GM19035 (cell line): Measurements from ENCODE around the gene ALPK3.
"Not testable (repeated sequence)": the region's sequence is repeated elsewhere in the genome, so short reads cannot be mapped to it uniquely, and the experiment has no call there.

Source experiments
- ATAC-seq: cut with Tn5 transposase; IDR thresholded peaks from one replicate; pipeline ENCODE4 v1.9.1; 2021; ENCODE audit not compliant: unreplicated experiment

The ALPK3 gene

DNA sequence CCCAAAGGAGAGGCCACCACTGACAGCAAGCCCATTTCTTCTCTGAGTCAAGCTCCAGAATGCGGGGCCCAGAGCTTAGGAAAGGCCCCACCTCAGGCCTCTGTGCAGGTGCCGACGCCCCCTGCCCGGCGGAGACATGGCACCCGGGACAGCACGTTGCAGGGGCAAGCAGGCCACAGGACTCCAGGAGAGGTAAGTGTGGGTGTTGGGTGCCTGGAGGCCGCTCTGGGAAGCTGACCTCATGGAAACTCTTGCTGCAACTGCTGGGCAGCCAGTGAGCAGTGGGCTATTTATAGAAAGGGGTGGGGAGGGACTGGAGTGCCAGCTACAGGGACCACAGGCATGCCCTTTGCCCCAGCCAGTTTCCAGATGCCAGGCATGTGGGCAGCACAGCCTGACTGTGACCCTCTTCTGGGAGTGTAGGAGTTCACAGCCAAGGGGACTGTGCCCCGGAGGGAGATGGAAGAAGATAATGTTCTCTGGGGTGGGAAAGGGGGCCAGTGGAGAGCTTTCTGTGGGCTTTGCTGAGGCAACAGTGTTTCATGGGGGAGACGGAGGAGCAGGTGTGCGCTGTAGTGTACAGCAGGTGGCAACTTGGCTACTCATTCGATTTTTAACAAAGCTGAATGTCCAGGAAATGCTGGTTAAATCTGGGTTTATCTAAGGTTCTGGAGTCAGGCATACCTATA is 23.7 kb downstream of the ALPK3 start:
- no peak for ATAC-seq

DNA sequence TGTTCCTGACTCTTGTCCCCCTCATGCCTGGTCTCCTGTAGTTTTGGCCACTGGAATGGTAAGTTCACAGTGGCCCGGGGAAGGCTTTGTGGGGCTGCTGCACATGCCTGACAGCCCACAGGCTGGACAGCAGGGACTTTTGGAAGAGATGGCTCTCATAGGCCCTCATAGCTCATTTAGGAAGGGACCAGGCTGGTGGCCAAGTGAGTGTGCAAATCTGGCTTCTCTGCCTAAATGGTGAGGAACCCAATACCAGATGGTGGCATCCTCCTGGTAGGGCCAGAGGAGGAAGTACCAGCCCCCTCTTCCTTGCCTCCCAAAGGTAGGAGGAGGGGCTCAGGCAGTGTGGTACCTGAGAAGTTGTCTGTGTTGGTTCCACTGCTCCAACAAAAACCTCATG is 25.6 kb downstream of the ALPK3 start:
- no peak for ATAC-seq

DNA sequence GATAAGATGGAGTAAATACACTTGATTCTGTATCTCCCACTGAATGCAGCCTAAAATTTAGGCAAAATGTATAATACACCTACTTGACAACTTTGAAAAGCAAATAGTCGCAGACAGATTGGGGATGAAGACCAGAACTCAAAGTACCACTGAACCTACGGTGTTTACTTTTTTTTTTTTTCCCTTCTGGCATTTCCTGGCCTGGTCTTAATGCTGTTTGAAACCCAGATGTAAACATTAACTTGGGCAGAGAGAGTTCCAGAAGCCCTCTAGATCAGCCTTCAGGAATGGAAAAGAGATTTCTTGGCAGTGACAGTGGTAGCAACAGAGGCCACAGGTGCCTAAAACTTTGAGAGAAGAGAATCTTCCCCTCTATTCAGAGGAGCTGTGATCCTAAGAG is 27.8 kb downstream of the ALPK3 start:
- no peak for ATAC-seq

- not testable (repeated sequence) for ATAC-seq
Observed at GRCh38 chr15:84845631-84846030, 28.5 kb downstream of the ALPK3 start.

- no peak for ATAC-seq
Observed at GRCh38 chr15:84846269-84846668, 29.1 kb downstream of the ALPK3 start.

GRCh38 chr15:84847382-84847781 is 30.2 kb downstream of the ALPK3 start:
- no peak for ATAC-seq

GRCh38 chr15:84852212-84852611 is 35.1 kb downstream of the ALPK3 start:
- ATAC-seq = no peak

DNA sequence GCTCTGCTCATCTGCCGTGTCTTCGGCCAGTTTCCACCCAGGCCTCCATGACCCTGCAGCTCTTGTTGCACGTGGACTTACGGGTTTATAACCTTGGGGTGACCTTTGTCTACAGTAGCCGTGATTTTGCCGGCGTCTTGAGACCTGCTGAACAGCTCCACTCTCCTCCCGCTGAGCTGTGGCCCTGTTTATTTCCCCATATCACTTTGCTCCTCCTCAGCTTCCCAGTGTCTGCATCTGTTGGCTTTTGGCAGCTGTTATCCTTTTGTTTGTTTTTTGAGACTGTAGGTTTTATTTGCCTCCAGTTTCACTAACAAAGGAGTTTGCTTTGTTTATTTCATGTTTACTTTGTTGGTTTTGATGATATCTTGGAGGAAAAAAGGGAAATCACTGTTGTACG is 38.0 kb downstream of the ALPK3 start:
- no peak for ATAC-seq

- no peak for ATAC-seq
Observed at GRCh38 chr15:84855765-84856164, 38.6 kb downstream of the ALPK3 start.

DNA sequence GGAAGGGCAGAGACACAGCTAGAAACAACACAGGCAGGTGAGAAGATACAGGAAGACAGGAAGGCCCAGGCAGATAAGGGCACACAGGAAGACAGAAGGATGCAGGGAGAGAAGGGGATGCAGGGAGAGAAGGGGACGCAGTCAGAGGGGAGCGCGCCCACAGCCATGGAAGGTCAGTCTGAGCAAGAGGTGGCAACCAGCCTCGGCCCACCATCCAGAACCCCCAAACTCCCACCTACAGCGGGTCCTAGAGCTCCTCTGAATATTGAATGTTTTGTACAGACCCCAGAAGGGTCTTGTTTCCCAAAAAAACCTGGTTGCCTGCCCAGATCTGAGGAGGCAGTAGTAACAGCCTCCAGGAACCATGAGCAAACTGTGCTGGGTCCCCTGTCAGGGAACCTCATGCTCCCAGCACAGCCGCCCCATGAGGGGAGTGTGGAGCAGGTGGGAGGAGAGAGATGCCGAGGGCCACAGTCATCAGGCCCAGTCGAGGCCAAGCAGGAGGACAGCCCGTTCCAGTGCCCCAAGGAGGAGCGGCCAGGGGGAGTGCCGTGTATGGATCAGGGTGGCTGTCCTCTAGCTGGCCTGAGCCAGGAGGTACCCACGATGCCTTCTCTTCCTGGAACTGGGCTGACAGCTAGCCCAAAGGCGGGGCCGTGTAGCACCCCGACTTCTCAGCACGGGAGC is 39.7 kb downstream of the ALPK3 start:
- ATAC-seq = no peak

DNA sequence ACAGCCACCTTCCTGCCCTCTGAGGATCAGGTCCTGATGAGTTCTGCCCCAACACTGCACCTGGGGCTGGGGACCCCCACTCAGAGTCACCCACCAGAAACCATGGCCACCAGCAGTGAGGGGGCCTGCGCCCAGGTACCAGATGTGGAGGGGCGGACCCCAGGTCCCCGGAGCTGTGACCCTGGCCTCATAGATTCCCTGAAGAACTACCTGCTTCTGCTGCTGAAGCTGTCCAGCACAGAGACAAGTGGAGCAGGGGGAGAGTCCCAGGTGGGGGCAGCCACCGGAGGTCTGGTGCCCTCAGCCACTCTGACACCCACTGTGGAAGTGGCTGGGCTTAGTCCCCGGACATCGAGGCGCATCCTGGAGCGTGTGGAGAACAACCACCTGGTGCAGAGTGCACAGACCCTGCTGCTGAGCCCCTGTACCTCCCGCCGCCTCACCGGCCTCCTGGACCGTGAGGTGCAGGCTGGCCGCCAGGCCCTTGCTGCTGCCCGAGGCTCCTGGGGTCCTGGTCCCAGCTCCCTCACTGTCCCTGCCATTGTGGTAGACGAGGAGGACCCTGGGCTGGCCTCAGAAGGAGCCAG is 40.4 kb downstream of the ALPK3 start:
- no peak for ATAC-seq

- ATAC-seq = no peak
Observed at GRCh38 chr15:84858231-84858630, 41.1 kb downstream of the ALPK3 start.

- ATAC-seq = no peak
Observed at GRCh38 chr15:84859144-84859543, 42.0 kb downstream of the ALPK3 start.

DNA sequence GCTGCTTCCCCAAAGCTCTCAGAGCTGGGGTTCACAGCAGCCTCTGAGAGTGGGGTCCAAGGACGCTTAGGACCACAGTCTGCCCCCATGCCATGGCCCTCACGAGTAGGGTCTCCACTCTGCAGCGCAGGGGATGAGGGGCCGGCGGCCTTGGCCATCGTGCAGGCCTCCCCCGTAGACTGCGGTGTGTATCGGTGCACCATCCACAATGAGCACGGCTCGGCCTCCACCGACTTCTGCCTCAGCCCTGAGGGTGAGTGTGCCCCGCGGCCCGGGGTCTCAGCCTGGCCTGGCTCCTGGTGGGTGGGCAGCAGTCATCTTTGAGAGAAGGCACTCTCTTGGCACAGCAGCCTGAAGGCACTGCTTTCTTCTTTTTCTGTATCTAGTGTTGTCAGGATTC is 42.5 kb downstream of the ALPK3 start:
- no peak for ATAC-seq

- ATAC-seq = no peak
Observed at GRCh38 chr15:84861781-84862180, 44.6 kb downstream of the ALPK3 start.

DNA sequence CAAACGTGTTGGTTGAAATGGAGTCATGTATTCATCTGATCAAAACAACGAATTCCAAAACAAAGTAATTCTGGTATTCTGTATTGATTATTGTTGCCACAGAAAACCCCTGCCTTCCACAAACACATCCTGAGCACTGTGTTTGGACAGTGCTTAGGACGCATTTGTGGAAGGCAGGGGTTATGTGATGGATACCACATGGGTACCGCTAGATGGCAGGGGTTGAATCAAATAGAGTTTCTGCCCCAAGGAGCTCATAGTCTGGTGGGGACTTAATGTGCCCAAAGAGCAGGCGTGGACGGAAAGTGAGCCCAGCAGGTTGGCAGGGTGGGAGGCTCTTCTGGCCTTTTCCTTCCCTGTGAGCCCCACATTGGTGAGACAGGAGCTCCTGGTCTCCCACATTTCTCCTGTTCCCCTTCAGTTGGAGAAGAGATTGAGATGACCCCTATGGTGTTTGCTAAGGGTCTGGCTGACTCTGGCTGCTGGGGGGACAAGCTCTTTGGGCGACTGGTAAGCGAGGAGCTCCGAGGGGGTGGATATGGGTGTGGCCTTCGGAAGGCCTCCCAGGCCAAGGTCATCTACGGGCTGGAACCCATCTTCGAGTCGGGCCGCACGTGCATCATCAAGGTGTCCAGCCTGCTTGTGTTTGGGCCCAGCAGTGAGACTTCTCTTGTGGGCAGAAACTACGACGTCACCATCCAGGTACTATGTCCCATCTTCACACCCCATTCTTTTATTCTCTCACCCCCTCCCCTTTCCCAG is 45.2 kb downstream of the ALPK3 start:
- no peak for ATAC-seq

DNA sequence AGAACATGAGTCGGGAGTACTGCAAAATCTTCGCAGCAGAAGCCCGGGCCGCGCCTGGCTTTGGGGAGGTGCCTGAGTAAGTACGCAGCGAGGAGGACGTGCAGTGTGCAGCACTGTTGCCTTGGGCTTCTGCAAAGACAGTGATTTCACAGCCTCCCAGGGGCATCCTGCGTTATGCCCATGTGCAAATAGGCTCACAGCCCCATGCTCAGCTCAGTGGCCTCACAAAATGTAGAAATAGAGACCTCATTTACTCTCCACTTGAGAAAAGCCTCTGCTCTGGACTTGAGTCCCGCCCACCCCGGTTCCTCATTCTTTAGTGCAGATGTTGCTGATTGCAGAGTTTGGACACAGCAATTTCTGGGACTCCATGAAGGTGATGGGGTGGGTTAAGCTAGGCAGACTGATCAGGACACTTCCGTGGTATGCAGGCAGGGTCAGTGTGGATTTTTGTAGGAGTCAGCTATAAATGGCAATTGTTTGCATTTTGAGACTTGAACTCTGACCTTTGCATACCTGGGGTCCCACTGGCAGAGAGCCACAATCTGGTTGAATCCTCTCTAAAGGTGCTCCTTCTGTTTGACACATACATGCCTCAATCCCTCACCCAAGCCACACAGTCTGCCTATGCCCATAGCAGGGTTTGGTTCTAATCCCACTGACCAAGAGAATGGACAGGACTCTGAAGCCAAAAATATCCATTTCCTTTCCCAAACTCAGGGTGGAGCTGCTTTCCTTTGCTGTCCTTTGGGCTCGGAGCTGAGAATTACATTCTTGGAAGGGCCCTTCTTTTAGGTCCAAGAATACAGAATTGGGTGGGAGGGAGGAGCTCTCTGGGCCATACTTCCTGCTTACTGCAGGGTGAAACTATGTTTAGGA is 46.6 kb downstream of the ALPK3 start:
- ATAC-seq = no peak

GRCh38 chr15:84864444-84864795 is 47.3 kb downstream of the ALPK3 start:
- ATAC-seq = no peak

DNA sequence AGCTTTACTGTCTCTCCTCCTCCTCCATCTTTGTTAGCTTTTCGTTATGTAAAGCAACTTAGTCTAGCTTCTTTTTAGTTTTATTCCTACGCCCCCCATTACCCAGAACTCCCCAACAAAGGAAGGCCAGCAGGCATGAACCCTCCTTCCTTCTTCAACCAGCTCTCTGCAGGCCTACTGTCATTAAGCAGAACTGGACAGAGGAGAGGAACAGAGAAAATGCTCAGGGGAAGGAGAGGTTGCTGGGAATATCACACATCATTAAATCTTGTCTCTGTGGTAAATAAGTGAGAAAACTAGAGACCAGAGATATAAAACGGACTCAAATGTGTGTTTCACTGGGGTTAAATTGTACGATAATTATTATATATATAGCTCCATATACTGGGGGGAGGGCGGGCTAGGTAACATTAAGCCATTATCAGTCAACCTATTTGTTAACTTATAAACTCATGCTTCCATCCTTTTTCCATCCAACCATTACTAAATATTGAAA is 48.0 kb downstream of the ALPK3 start:
- ATAC-seq = no peak

DNA sequence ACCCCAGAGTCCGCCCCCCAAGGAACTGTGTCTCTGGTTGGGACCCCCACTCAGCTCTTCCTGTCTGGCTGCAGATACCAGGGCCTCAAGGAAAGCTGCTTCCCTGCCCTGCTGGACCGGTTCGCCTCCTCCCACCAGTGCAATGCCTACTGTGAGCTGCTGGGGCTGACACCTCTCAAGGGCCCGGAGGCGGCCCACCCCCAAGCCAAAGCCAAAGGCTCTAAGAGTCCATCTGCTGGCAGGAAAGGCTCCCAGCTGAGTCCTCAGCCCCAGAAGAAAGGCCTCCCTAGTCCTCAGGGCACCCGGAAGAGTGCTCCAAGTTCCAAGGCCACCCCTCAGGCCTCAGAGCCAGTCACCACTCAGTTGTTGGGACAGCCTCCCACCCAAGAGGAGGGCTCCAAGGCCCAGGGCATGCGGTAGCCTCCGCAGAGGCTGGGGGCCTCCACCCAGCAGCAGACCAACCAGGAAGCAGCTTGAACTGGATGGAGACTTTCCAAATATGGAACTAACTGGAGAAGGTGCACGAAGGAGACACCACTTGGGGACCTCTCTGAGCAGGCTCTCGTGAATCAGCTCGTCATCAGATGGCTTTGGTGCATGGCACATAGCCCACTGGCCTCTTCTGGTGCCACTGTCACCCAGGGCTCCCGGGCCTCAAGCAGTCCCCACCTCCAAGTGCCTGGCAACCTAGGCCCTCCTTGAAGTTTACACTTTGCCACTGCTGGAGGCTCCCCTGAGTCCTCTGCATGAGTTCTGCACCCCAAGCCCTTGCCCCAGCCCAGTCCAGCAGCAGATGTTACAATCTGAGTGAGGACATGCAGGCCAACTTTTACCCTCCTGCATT is 51.1 kb downstream of the ALPK3 start:
- ATAC-seq = no peak
